GM12801 (cell line): ENCODE measurements around the gene IDH2.

Source experiments
- CTCF ChIP-seq: IDR thresholded peaks from one replicate; pipeline ENCODE4 v1.5.1; 2011; ENCODE audit warnings: control low read depth; ENCODE audit not compliant: insufficient read length; ENCODE audit errors: extremely low read depth

The IDH2 gene

GRCh38 chr15:90097475-90097874 is 4.8 kb downstream of the IDH2 start:
- TF ChIP-seq CTCF: no peak

GRCh38 chr15:90095521-90095959 is 6.7 kb downstream of the IDH2 start:
- TF ChIP-seq CTCF: no peak

- no peak for TF ChIP-seq CTCF
Observed at GRCh38 chr15:90091156-90091931, 10.9 kb downstream of the IDH2 start.

GRCh38 chr15:90090226-90090848 is 11.9 kb downstream of the IDH2 start:
- no peak for TF ChIP-seq CTCF

- TF ChIP-seq CTCF: no peak
Observed at GRCh38 chr15:90087454-90088154, 14.7 kb downstream of the IDH2 start.

- TF ChIP-seq CTCF: no peak
Observed at GRCh38 chr15:90086868-90087268, 15.4 kb downstream of the IDH2 start.

GRCh38 chr15:90085565-90085964 is 16.7 kb downstream of the IDH2 start:
- no peak for TF ChIP-seq CTCF
